Measurements from ENCODE around the gene KLHL5. TPM values are rescaled to one million over a fixed set of nuclear protein-coding genes. Genes with fewer than 3 reads are reported as not detected.

The KLHL5 gene
- total RNA-seq (10 to 100 TPM; 37.6 to 38.4 TPM), polyA plus RNA-seq (10 to 100 TPM; 18.6 to 23.1 TPM)

GRCh38 chr4:39062094-39062769 is at the start of gene KLHL5:
Gene KLHL5, plus strand, starts transcription at chr4:39062232. Its CDS starts 421 bp downstream, at chr4:39062653.
- peaks cover 4% of the 10 kb centered on the region in 2 donors for H3K36me3 Mint-ChIP-seq
- ChIA-PET CTCF (ENCODE audit: partially characterized antibody) (no interaction called here), POLR2A (ENCODE audit: partially characterized antibody) (no interaction called here)
- peak within 1 kb of the TSS in 3 of 7 donors; percentile 27 to 61 (median 60) for H3K27ac Mint-ChIP-seq
- H3K9me3 ChIP-seq (ENCODE audit: control insufficient read depth in 1 of 2, low read length in 2 of 2), result no peaks in the 10 kb centered on the region
- H3K4me1 ChIP-seq (ENCODE audit: insufficient read depth, low read length), result peaks cover 18% of the 10 kb centered on the region
- H3K9me3 Mint-ChIP-seq, result no peaks in the 10 kb centered on the region
- H3K36me3 ChIP-seq (ENCODE audit: insufficient read depth, low read length), result no peaks in the 10 kb centered on the region
- peak within 1 kb of the TSS in 1 of 8 donors; percentile 23 for H3K4me3 Mint-ChIP-seq
- H3K27ac ChIP-seq (ENCODE audit: low read depth, low read length), result no peak within 1 kb of the TSS
- H3K4me1 Mint-ChIP-seq, result peaks cover 25 to 38% (median 28%) of the 10 kb centered on the region in 4 donors
- no peaks in the 10 kb centered on the region for H3K27me3 Mint-ChIP-seq
- intact Hi-C loops (cut with micrococcal nuclease), result no loop called here
- H3K27me3 ChIP-seq (ENCODE audit: insufficient read depth, low read length), result no peaks in the 10 kb centered on the region
- no peak within 1 kb of the TSS for H3K4me3 ChIP-seq (ENCODE audit: low read length in 2 of 2)
- DNase-seq, result no peak

DNA sequence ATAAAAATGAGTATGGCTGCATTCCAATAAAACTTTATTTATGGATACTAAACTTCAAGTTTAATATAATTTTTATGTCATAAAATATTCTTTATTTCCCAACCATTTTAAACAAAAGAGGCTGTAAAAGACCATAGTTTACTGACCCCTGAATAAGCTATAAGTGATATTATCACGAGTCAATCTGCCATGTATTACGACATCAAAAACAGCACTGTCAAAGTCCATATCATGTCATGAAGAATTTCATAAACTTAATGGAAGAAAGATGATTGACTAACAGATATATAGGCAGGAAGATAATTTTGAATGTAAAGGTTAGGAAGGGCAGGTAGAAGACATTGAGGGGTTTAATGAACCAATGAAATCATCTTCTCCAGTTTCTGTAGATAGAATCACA is 48.0 kb upstream of the KLHL5 start:
- Mint-ChIP-seq H3K9me3 (peaks cover 0 to 23% (median 17%) of the 10 kb centered on the region in 8 donors), H3K27me3 (no peaks in the 10 kb centered on the region), H3K36me3 (peaks cover 19 to 43% of the 10 kb centered on the region in 2 donors), H3K4me3 (no peak overlapping the region), H3K27ac (peak overlapping the region in 1 of 7 donors; percentile 55), H3K4me1 (peaks cover 19 to 25% (median 23%) of the 10 kb centered on the region in 4 donors)
- POLR2A ChIA-PET (ENCODE audit: partially characterized antibody), result interaction anchor here (0.6 kb wide), 1 partner anchor 104 kb away, joined by 3 read pairs; no protein-coding TSS in a partner anchor
- Histone ChIP-seq H3K4me1 (ENCODE audit: insufficient read depth, low read length) (no peaks in the 10 kb centered on the region), H3K27me3 (ENCODE audit: insufficient read depth, low read length) (no peaks in the 10 kb centered on the region), H3K4me3 (ENCODE audit: low read length in 2 of 2) (no peak overlapping the region), H3K27ac (ENCODE audit: low read depth, low read length) (no peak overlapping the region), H3K9me3 (ENCODE audit: control insufficient read depth in 1 of 2, low read length in 2 of 2) (no peaks in the 10 kb centered on the region), H3K36me3 (ENCODE audit: insufficient read depth, low read length) (no peaks in the 10 kb centered on the region)
- CTCF ChIA-PET (ENCODE audit: partially characterized antibody), result interaction anchor here (0.7 kb wide), 1 partner anchor 48 kb away, joined by 3 read pairs; no protein-coding TSS in a partner anchor
- no peak for DNase-seq
- intact Hi-C loops (cut with micrococcal nuclease), result no loop called here

- CTCF ChIA-PET (ENCODE audit: partially characterized antibody), result no interaction called here
- H3K36me3 ChIP-seq (ENCODE audit: insufficient read depth, low read length), result no peaks in the 10 kb centered on the region
- Mint-ChIP-seq H3K9me3 (peaks cover 0 to 21% (median 14%) of the 10 kb centered on the region in 8 donors), H3K27me3 (no peaks in the 10 kb centered on the region), H3K4me1 (peaks cover 9 to 10% (median 10%) of the 10 kb centered on the region in 4 donors), H3K4me3 (no peak overlapping the region), H3K27ac (no peak overlapping the region), H3K36me3 (peaks cover 28 to 59% of the 10 kb centered on the region in 2 donors)
- H3K4me1 ChIP-seq (ENCODE audit: insufficient read depth, low read length), result no peaks in the 10 kb centered on the region
- no peak overlapping the region for H3K4me3 ChIP-seq (ENCODE audit: low read length in 2 of 2)
- H3K9me3 ChIP-seq (ENCODE audit: control insufficient read depth in 1 of 2, low read length in 2 of 2), result no peaks in the 10 kb centered on the region
- no peaks in the 10 kb centered on the region for H3K27me3 ChIP-seq (ENCODE audit: insufficient read depth, low read length)
- POLR2A ChIA-PET (ENCODE audit: partially characterized antibody), result no interaction called here
- H3K27ac ChIP-seq (ENCODE audit: low read depth, low read length), result no peak overlapping the region
- intact Hi-C loops (cut with micrococcal nuclease), result no loop called here
- DNase-seq, result no peak
Observed at GRCh38 chr4:39020130-39020529, 41.9 kb upstream of the KLHL5 start.

GRCh38 chr4:39021631-39022030 is 40.4 kb upstream of the KLHL5 start:
- Mint-ChIP-seq H3K9me3 (peaks cover 0 to 13% (median 3%) of the 10 kb centered on the region in 8 donors), H3K4me3 (no peak overlapping the region), H3K4me1 (peaks cover 12 to 19% (median 14%) of the 10 kb centered on the region in 4 donors), H3K36me3 (peaks cover 18 to 45% of the 10 kb centered on the region in 2 donors), H3K27ac (no peak overlapping the region), H3K27me3 (no peaks in the 10 kb centered on the region)
- H3K27ac ChIP-seq (ENCODE audit: low read depth, low read length), result no peak overlapping the region
- ChIA-PET CTCF (ENCODE audit: partially characterized antibody) (interaction anchor here (1.3 kb wide), 1 partner anchor 113 kb away, joined by 3 read pairs; no protein-coding TSS in a partner anchor), POLR2A (ENCODE audit: partially characterized antibody) (no interaction called here)
- DNase-seq, result no peak
- H3K36me3 ChIP-seq (ENCODE audit: insufficient read depth, low read length), result no peaks in the 10 kb centered on the region
- H3K9me3 ChIP-seq (ENCODE audit: control insufficient read depth in 1 of 2, low read length in 2 of 2), result no peaks in the 10 kb centered on the region
- intact Hi-C loops (cut with micrococcal nuclease), result no loop called here
- peaks cover 6% of the 10 kb centered on the region for H3K4me1 ChIP-seq (ENCODE audit: insufficient read depth, low read length)
- H3K4me3 ChIP-seq (ENCODE audit: low read length in 2 of 2), result no peak overlapping the region
- no peaks in the 10 kb centered on the region for H3K27me3 ChIP-seq (ENCODE audit: insufficient read depth, low read length)

DNA sequence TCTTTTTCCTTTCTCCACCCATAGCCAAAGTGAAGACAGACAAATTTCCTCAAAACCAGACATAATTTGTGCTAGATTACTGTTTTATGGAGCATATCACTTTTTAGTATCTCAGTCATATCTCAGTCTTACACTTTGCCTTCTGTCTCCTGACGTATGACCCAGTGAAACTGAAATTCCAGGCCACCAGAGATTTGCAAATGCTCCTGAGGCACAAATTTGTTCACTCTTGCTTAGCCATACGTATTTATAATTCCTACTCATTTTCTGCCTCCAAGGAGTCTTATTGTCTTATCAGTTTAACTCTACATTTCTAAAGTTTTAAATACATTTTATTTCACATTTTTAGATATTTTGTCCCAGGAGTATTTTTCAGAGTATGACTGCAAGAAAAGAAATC is 39.8 kb upstream of the KLHL5 start:
- H3K36me3 ChIP-seq (ENCODE audit: insufficient read depth, low read length), result no peaks in the 10 kb centered on the region
- intact Hi-C loops (cut with micrococcal nuclease), result no loop called here
- no peak overlapping the region for H3K4me3 ChIP-seq (ENCODE audit: low read length in 2 of 2)
- no peaks in the 10 kb centered on the region for H3K27me3 Mint-ChIP-seq
- H3K9me3 Mint-ChIP-seq, result peaks cover 0 to 9% (median 1%) of the 10 kb centered on the region in 8 donors
- peaks cover 10 to 21% (median 15%) of the 10 kb centered on the region in 4 donors for H3K4me1 Mint-ChIP-seq
- ChIA-PET CTCF (ENCODE audit: partially characterized antibody) (interaction anchor here (1.3 kb wide), 1 partner anchor 113 kb away, joined by 3 read pairs; no protein-coding TSS in a partner anchor), POLR2A (ENCODE audit: partially characterized antibody) (interaction anchor here (2.1 kb wide), 1 partner anchor 22 kb away, joined by 8 read pairs; no protein-coding TSS in a partner anchor)
- no peak overlapping the region for H3K27ac ChIP-seq (ENCODE audit: low read depth, low read length)
- H3K4me1 ChIP-seq (ENCODE audit: insufficient read depth, low read length), result peaks cover 11% of the 10 kb centered on the region
- H3K27ac Mint-ChIP-seq, result no peak overlapping the region
- H3K9me3 ChIP-seq (ENCODE audit: control insufficient read depth in 1 of 2, low read length in 2 of 2), result no peaks in the 10 kb centered on the region
- peaks cover 18 to 42% of the 10 kb centered on the region in 2 donors for H3K36me3 Mint-ChIP-seq
- no peak for DNase-seq
- no peaks in the 10 kb centered on the region for H3K27me3 ChIP-seq (ENCODE audit: insufficient read depth, low read length)
- H3K4me3 Mint-ChIP-seq, result no peak overlapping the region

GRCh38 chr4:39023059-39023458 is 39.0 kb upstream of the KLHL5 start:
- no peak overlapping the region for H3K27ac Mint-ChIP-seq
- Histone ChIP-seq H3K36me3 (ENCODE audit: insufficient read depth, low read length) (no peaks in the 10 kb centered on the region), H3K9me3 (ENCODE audit: control insufficient read depth in 1 of 2, low read length in 2 of 2) (no peaks in the 10 kb centered on the region), H3K27ac (ENCODE audit: low read depth, low read length) (no peak overlapping the region), H3K27me3 (ENCODE audit: insufficient read depth, low read length) (no peaks in the 10 kb centered on the region), H3K4me1 (ENCODE audit: insufficient read depth, low read length) (peaks cover 19% of the 10 kb centered on the region), H3K4me3 (ENCODE audit: low read length in 2 of 2) (no peak overlapping the region)
- POLR2A ChIA-PET (ENCODE audit: partially characterized antibody), result interaction anchor here (2.1 kb wide), 1 partner anchor 21 kb away, joined by 8 read pairs; no protein-coding TSS in a partner anchor
- intact Hi-C loops (cut with micrococcal nuclease), result no loop called here
- peaks cover 15 to 36% of the 10 kb centered on the region in 2 donors for H3K36me3 Mint-ChIP-seq
- H3K9me3 Mint-ChIP-seq, result peaks cover 0 to 4% (median 0%) of the 10 kb centered on the region in 8 donors
- no peak for DNase-seq
- CTCF ChIA-PET (ENCODE audit: partially characterized antibody), result no interaction called here
- H3K4me1 Mint-ChIP-seq, result peaks cover 12 to 26% (median 15%) of the 10 kb centered on the region in 4 donors
- no peaks in the 10 kb centered on the region for H3K27me3 Mint-ChIP-seq
- no peak overlapping the region for H3K4me3 Mint-ChIP-seq

DNA sequence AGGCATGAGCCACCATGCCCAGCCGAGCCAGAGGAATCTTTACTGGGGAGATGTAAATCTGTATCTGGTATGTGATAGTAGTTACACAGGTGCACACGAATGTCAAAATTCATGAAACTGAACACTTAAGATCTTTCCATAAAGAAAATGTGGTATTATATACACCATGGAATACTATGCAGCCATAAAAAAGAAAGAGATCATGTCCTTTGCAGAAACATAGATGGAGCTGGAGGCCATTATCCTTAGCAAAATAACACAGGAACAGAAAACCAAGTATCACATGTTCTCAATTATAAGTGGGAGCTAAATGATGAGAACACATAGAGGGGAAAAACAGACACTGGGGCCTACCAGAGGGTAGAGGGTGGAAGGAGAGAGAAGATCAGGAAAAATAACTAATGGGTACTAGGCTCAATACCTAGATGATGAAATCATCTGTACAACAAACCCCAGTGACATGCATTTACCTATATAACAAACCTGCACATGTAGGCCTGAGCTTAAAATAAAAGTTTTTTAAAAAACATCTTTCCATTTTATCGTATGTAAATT is 37.6 kb upstream of the KLHL5 start:
- H3K27me3 Mint-ChIP-seq, result no peaks in the 10 kb centered on the region

More for the DNA sequence above, 37.6 kb upstream of the KLHL5 start:
- ChIA-PET CTCF (ENCODE audit: partially characterized antibody) (interaction anchor here (1.0 kb wide), 1 partner anchor 39 kb away, joined by 3 read pairs; no protein-coding TSS in a partner anchor), POLR2A (ENCODE audit: partially characterized antibody) (interaction anchor here (2.1 kb wide), 1 partner anchor 20 kb away, joined by 8 read pairs; no protein-coding TSS in a partner anchor)
- H3K9me3 ChIP-seq (ENCODE audit: control insufficient read depth in 1 of 2, low read length in 2 of 2), result no peaks in the 10 kb centered on the region
- Mint-ChIP-seq H3K4me3 (peak overlapping the region in 1 of 8 donors; percentile 8), H3K4me1 (peaks cover 20 to 37% (median 23%) of the 10 kb centered on the region in 4 donors), H3K9me3 (peaks cover 0 to 3% (median 0%) of the 10 kb centered on the region in 8 donors), H3K27ac (peak overlapping the region in 1 of 7 donors; percentile 0), H3K36me3 (peaks cover 15 to 28% of the 10 kb centered on the region in 2 donors)
- intact Hi-C loops (cut with micrococcal nuclease), result no loop called here
- no peaks in the 10 kb centered on the region for H3K36me3 ChIP-seq (ENCODE audit: insufficient read depth, low read length)
- no peak overlapping the region for H3K4me3 ChIP-seq (ENCODE audit: low read length in 2 of 2)
- H3K4me1 ChIP-seq (ENCODE audit: insufficient read depth, low read length), result peaks cover 32% of the 10 kb centered on the region
- no peak overlapping the region for H3K27ac ChIP-seq (ENCODE audit: low read depth, low read length)
- H3K27me3 ChIP-seq (ENCODE audit: insufficient read depth, low read length), result no peaks in the 10 kb centered on the region
- no peak for DNase-seq
